H1 (cell line): ENCODE measurements around the gene INHBB. TPM values are rescaled to one million over a fixed set of nuclear protein-coding genes. Genes with fewer than 3 reads are reported as not detected.

Experiments
- CHD1 ChIP-seq: IDR thresholded peaks from 2 replicates; pipeline ENCODE4 v1.6.1; 2012; ENCODE audit warnings: low read depth, low read length, improper control_type of control experiment
- GABPA ChIP-seq: IDR thresholded peaks from 2 replicates; pipeline ENCODE4 v1.6.1; 2011; ENCODE audit warnings: mild to moderate bottlenecking, low read length, moderate library complexity, borderline replicate concordance; ENCODE audit not compliant: insufficient read depth
- KDM5A ChIP-seq: fragments of 200-600 bp; IDR thresholded peaks from 2 replicates; pipeline ENCODE4 v1.7.1; 2012; ENCODE audit warnings: mild to moderate bottlenecking, low read length, inconsistent platforms, mixed read lengths
- NANOG ChIP-seq: IDR thresholded peaks from 2 replicates; pipeline ENCODE4 v1.6.1; 2011; ENCODE audit warnings: low read length, low read depth, mild to moderate bottlenecking, inconsistent platforms; ENCODE audit not compliant: insufficient read depth, poor library complexity, severe bottlenecking
- SP2 ChIP-seq: IDR thresholded peaks from 2 replicates; pipeline ENCODE4 v1.6.1; 2012; ENCODE audit warnings: mild to moderate bottlenecking, low read length, inconsistent platforms
- SP4 ChIP-seq: IDR thresholded peaks from 2 replicates; pipeline ENCODE4 v1.6.1; 2012; ENCODE audit warnings: low read length, inconsistent platforms
- polyA plus RNA-seq, 7 experiments: library from polyadenylated mRNA; depleted of rRNA in 3 of 7; stranded (reverse) in 5 of 7; unstranded in 2 of 7; fragments of >200 nt in 5 of 7; fragments of 200-250 nt in 2 of 7; gene quantifications; 1 replicate in 5 of 7; 2 replicates in 1 of 7; 4 replicates in 1 of 7; pipeline versions ENCODE4 v1.2.1 to v1.2.3, GENCODE V29; 2011 to 2013; ENCODE audit warnings: missing spikeins in 2 of 7, mixed read lengths in 2 of 7
- total RNA-seq: library from RNA; stranded (reverse); fragmentation: NEBNext Ultra II Directional; extraction: Animal tissue kit (Norgen Biotek cat#: 25700); gene quantifications from 2 replicates; pipeline ENCODE4 v1.2.1, GENCODE V29; 2021

The INHBB gene
- total and polyA plus RNA-seq, 2 of the 8 experiments (the other 6 are each of a cell fraction or from before 2014, with no cell fraction given) = 0.30 to 0.32 TPM

- TF ChIP-seq NANOG = no peak
- no peak for TF ChIP-seq CHD1
- no peak for TF ChIP-seq SP2
- no peak for TF ChIP-seq KDM5A
- TF ChIP-seq SP4 = no peak
- TF ChIP-seq GABPA = no peak
These were observed 22.1 kb downstream of the INHBB start (continued) for GRCh38 chr2:120368086-120368485.
